Astrocyte (in vitro differentiated cells and primary cell): ENCODE measurements around the gene PLXDC2.

Experiments used
- EZH2 ChIP-seq: IDR thresholded peaks from 2 replicates; pipeline ENCODE4 v1.6.1; 2012; ENCODE audit warnings: mild to moderate bottlenecking, low read length, inconsistent platforms; ENCODE audit not compliant: insufficient read depth
- TF ChIP-seq, protein P1 (sequence below): IDR thresholded peaks from 2 replicates; pipeline ENCODE4 v1.5.1; 2011; ENCODE audit warnings: low read depth, mild to moderate bottlenecking, inconsistent platforms, low read length, moderate library complexity; ENCODE audit not compliant: insufficient read depth

GRCh38 chr10:19920075-19920726 lies 104.0 kb downstream of the PLXDC2 start:
- TF ChIP-seq, protein P1, sequence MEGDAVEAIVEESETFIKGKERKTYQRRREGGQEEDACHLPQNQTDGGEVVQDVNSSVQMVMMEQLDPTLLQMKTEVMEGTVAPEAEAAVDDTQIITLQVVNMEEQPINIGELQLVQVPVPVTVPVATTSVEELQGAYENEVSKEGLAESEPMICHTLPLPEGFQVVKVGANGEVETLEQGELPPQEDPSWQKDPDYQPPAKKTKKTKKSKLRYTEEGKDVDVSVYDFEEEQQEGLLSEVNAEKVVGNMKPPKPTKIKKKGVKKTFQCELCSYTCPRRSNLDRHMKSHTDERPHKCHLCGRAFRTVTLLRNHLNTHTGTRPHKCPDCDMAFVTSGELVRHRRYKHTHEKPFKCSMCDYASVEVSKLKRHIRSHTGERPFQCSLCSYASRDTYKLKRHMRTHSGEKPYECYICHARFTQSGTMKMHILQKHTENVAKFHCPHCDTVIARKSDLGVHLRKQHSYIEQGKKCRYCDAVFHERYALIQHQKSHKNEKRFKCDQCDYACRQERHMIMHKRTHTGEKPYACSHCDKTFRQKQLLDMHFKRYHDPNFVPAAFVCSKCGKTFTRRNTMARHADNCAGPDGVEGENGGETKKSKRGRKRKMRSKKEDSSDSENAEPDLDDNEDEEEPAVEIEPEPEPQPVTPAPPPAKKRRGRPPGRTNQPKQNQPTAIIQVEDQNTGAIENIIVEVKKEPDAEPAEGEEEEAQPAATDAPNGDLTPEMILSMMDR, result no peak
- TF ChIP-seq EZH2, result no peak
